Measurements from ENCODE around the gene AK1. TPM values are rescaled to one million over a fixed set of nuclear protein-coding genes. Genes with fewer than 3 reads are reported as not detected.
A peak's percentile ranks its signal among the peaks of the same experiment; 100 is the strongest.

The AK1 gene
- total RNA-seq: 6.9 and 8.1 TPM in 2 replicates

- TF ChIP-seq, protein P1, sequence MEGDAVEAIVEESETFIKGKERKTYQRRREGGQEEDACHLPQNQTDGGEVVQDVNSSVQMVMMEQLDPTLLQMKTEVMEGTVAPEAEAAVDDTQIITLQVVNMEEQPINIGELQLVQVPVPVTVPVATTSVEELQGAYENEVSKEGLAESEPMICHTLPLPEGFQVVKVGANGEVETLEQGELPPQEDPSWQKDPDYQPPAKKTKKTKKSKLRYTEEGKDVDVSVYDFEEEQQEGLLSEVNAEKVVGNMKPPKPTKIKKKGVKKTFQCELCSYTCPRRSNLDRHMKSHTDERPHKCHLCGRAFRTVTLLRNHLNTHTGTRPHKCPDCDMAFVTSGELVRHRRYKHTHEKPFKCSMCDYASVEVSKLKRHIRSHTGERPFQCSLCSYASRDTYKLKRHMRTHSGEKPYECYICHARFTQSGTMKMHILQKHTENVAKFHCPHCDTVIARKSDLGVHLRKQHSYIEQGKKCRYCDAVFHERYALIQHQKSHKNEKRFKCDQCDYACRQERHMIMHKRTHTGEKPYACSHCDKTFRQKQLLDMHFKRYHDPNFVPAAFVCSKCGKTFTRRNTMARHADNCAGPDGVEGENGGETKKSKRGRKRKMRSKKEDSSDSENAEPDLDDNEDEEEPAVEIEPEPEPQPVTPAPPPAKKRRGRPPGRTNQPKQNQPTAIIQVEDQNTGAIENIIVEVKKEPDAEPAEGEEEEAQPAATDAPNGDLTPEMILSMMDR (IDR thresholded peaks at IDR 0.05): no peak
- Mint-ChIP-seq H3K4me1 (peaks cover 28% of the 10 kb centered on the region), H3K4me3 (peak within 1 kb of the TSS; percentile 62), H3K27ac (no peak within 1 kb of the TSS), H3K9me3 (no peaks in the 10 kb centered on the region), H3K36me3 (ENCODE audit: low read depth) (no peaks in the 10 kb centered on the region), H3K27me3 (no peaks in the 10 kb centered on the region)
- ChIA-PET CTCF (interaction anchor here (1.4 kb wide), 1 partner anchor 8 kb away, joined by 5 read pairs; no protein-coding TSS in a partner anchor), POLR2A (interaction anchor here (0.8 to 1.0 kb wide), 2 partner anchors 8 to 39 kb away, joined by 3 read pairs; no protein-coding TSS in a partner anchor)
- DNase-seq (no peak), ATAC-seq (ENCODE audit: low read depth) (peak; percentile 5)
- intact Hi-C loops (cut with micrococcal nuclease): no loop called here
Observed at GRCh38 chr9:127877566-127877998, at the start of gene AK1. Gene AK1, minus strand, starts transcription at chr9:127877675. Its CDS starts 3,058 bp downstream, at chr9:127874617.

DNA sequence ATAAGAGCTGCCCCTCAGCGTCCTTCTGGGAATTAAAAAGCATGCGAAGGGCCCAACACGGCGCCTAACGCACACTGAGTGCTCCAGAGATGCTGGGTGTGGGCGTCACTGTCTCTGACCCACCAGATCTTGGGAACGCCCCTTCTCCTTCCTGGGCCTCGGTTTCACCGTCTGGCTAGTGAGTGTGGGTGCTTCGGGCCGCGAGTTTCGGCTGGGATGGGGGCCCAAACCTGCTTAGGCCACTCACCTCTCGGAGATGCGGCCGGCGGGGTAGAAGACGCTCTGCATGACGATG lies 49.4 kb upstream of the AK1 start:
- ChIA-PET POLR2A (no interaction called here), CTCF (no interaction called here)
- DNase-seq (no peak), ATAC-seq (ENCODE audit: low read depth) (peak; percentile 6)
- no peaks in the 10 kb centered on the region for H3K9me3 Mint-ChIP-seq
- TF ChIP-seq, protein P1 (IDR thresholded peaks at IDR 0.05): no peak
- H3K4me3 Mint-ChIP-seq: peak overlapping the region; percentile 78
- H3K36me3 Mint-ChIP-seq (ENCODE audit: low read depth): no peaks in the 10 kb centered on the region
- peaks cover 7% of the 10 kb centered on the region for H3K27me3 Mint-ChIP-seq
- intact Hi-C loops (cut with micrococcal nuclease): no loop called here
- no peak overlapping the region for H3K27ac Mint-ChIP-seq
- H3K4me1 Mint-ChIP-seq: peaks cover 34% of the 10 kb centered on the region

GRCh38 chr9:127925959-127926905 lies 48.8 kb upstream of the AK1 start:
- H3K27me3 Mint-ChIP-seq: peaks cover 7% of the 10 kb centered on the region
- H3K4me1 Mint-ChIP-seq: peaks cover 33% of the 10 kb centered on the region
- CTCF ChIA-PET: interaction anchor here (1.1 to 1.4 kb wide), 2 partner anchors 191 to 712 kb away, joined by 3 read pairs; partner anchors contain the start of gene TOR2A
- ATAC-seq (ENCODE audit: low read depth): no peak
- no peak overlapping the region for H3K27ac Mint-ChIP-seq
- intact Hi-C loops (cut with micrococcal nuclease): no loop called here
- TF ChIP-seq, protein P1 (IDR thresholded peaks at IDR 0.05): no peak
- H3K9me3 Mint-ChIP-seq: no peaks in the 10 kb centered on the region
- H3K4me3 Mint-ChIP-seq: no peak overlapping the region
- no peak for DNase-seq
- no peaks in the 10 kb centered on the region for H3K36me3 Mint-ChIP-seq (ENCODE audit: low read depth)
- POLR2A ChIA-PET: interaction anchor here (0.6 to 0.7 kb wide), 2 partner anchors 10 to 1812 kb away, joined by 3 read pairs; partner anchors contain the start of gene ST6GALNAC4

GRCh38 chr9:127924736-127925444 lies 47.4 kb upstream of the AK1 start:
- POLR2A ChIA-PET: interaction anchor here (0.7 kb wide), 1 partner anchor 140 kb away, joined by 8 read pairs; no protein-coding TSS in a partner anchor
- CTCF ChIA-PET: interaction anchor here (1.1 to 5.5 kb wide), 3 partner anchors 54 to 710 kb away, joined by 3 to 48 read pairs (median 3); partner anchors contain the start of gene TOR2A
- Mint-ChIP-seq H3K36me3 (ENCODE audit: low read depth) (no peaks in the 10 kb centered on the region), H3K27me3 (peaks cover 7% of the 10 kb centered on the region), H3K4me1 (peaks cover 31% of the 10 kb centered on the region), H3K27ac (no peak overlapping the region), H3K4me3 (no peak overlapping the region), H3K9me3 (no peaks in the 10 kb centered on the region)
- intact Hi-C loops (cut with micrococcal nuclease): no loop called here
- DNase-seq (no peak), ATAC-seq (ENCODE audit: low read depth) (no peak)
- TF ChIP-seq, protein P1 (IDR thresholded peaks at IDR 0.05): no peak

Data from activated B cell treated with CpG ODN at 0.5 μM for 24 hours (primary cell).